ENCODE measurements around the gene KRTAP10-9.
"Not testable (repeated sequence)": the region's sequence is repeated elsewhere in the genome, so short reads cannot be mapped to it uniquely, and the experiment has no call there.

KRTAP10-9 gene

DNA sequence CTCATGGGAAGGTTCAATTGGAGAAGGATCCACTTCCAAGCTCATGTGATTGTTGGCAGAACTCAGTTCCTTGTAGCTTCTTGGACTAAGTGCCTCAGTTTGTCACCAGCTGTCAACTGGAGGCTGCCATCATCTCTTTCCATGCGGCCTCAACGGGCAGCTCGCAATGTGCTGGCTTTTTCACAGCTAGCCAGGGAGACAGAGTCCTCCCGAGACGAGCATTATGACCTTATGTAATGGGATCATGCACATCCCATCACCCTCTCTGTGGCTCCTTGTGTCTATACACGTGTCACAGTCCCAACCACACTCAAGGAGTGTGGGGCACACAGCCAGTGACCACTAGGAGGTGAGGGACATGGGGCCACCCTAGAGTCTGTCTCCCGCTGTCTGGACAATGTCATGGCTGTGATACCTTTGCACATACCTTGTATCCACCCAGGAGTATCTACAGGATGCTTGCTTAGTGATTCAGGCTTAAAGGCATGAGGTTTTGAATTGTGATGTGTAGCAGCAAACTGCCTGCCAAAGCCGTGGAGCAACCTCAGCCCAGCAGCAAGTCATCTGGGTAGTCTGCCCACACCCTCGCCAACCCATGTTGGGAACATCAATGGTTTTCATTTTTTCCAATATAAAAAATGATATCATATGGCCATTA lies 30.7 kb upstream of the KRTAP10-9 start:
- no peak for DNase-seq

DNA sequence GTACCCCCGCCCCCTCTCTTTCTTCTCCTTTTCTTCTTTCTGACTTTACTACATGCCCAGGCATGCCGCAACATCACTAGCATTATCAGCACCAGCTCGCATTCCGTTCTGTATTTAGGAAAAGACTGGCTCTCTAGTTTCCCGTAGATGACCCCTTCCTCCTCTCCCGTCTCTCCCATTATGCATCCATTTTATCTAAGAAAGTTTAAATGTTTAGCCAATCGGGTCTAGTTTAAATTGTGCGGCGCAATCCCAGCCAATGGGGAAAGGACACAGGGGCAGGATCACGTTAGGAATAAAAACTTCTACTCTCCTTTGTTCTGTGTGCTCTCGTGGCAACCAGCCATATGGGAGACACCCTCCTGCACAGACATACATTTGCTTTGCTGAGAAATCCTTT lies 28.8 kb upstream of the KRTAP10-9 start:
- DNase-seq = no peak

DNA sequence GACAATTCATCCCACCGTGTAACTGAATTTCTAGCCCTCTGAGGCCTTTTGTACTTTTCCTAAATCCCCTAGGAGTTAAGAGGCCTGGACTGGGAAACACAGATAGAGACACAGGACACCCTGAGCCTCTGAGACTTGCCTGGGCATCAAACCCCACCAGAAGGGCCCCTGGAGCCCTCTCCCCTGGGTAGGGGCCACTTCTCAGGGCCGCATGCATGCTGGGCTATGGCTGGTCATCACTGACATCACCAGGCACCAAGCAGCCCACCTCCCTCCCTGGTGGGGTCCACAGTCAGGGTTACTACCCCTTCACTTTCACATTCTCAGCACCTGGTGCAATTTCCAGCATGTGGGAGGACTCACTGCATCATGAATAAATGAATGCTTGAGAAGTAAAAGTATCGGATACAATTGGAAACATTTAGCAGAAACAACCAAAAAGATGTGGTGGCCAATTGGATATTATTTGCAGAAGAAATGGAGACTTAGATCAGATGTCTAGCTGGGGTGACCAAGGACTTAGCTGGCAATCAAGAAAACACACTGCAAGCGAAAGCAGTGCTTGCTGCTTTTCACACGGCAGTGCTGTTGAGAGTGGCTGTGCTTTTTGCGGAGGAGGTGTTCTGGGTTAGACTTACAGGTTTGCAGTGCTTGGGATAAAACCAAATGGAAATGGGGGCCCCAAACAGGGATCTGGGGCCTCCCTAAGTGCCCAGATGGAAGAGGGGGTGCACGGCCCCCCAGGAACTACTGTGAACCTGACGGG lies 27.4 kb upstream of the KRTAP10-9 start:
- no peak for DNase-seq

DNA sequence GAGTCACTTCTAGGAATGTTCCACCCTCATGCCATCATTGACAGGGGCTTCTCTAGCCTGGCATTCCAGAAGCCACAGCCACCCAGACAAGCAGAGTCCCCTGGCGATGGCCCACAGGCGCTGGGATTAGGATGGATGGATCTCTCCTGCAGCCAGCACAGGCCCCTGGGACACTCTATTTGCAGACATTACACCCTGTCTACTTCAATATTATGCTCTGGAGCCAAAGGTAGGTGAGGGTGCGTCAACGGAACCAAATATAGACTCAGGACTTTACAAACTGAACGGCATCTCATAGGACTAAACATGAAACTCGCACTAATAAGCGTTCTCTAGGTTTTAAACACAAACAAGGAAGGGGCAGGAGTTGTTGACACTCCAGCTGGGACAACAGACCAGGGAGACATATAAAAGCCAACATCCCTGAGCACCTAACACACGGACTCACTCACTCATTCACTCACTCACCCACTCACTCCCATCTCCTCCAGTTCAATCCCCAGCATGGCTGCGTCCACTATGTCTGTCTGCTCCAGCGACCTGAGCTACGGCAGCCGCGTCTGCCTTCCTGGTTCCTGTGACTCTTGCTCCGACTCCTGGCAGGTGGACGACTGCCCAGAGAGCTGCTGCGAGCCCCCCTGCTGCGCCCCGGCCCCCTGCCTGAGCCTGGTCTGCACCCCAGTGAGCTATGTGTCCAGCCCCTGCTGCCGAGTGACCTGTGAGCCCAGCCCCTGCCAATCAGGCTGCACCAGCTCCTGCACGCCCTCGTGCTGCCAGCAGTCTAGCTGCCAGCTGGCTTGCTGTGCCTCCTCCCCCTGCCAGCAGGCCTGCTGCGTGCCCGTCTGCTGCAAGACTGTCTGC lies 26.5 kb upstream of the KRTAP10-9 start, which contains the start of gene KRTAP10-7:
KRTAP10-7 (plus strand) TSS at position 480 of the 861 bp plus-strand sequence; CDS start at position 505, 25 bp downstream.
- not testable (repeated sequence) for DNase-seq

DNA sequence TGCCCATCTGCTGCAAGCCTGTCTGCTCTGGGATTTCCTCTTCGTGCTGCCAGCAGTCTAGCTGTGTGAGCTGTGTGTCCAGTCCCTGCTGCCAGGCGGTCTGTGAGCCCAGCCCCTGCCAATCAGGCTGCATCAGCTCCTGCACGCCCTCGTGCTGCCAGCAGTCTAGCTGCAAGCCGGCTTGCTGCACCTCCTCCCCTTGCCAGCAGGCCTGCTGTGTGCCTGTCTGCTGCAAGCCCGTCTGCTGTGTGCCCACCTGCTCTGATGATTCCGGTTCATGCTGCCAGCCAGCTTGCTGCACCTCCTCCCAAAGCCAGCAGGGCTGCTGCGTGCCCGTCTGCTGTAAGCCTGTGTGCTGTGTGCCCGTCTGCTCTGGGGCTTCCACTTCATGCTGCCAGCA lies 25.8 kb upstream of the KRTAP10-9 start:
- not testable (repeated sequence) for DNase-seq

DNA sequence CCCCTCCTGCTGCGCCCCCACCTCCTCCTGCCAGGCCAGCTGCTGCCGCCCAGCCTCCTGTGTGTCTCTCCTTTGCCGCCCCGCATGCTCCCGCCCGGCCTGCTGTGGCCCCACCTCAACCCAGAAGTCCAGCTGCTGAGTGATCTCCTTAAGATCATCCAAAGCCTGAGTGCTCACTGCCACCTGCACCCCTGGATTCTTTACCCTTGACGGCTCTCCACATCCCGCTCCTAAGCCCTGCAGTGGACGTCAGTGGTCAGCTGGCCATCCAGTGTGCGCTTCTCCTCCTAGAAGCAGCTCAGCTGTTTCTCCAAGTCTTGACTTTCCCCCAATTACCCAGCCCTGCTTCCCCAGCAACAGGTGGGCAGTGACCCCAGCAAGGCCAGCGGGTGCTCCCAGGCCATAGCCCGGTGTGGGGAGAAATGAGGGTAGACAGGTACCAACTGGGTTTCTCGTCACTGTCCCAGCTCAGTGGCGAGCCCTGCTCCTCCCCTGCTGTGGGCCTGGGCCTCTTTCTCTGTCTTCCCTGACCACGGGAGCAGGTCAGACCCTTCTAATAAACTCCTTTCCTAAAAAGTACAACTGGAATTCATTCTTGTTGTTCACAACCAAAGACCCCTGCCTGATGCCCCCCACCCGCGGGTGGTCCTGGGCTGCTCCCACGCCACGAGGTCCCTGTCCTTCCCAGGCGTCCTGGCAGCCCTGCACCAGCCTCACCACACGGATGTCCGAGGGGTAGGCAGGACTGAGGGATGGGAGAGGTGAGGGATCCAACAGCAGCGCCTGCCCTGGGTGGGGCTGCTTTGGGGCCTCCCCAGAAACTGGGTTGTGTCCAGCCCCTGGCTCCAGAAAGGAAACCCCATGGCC lies 25.1 kb upstream of the KRTAP10-9 start:
- no peak for DNase-seq

DNA sequence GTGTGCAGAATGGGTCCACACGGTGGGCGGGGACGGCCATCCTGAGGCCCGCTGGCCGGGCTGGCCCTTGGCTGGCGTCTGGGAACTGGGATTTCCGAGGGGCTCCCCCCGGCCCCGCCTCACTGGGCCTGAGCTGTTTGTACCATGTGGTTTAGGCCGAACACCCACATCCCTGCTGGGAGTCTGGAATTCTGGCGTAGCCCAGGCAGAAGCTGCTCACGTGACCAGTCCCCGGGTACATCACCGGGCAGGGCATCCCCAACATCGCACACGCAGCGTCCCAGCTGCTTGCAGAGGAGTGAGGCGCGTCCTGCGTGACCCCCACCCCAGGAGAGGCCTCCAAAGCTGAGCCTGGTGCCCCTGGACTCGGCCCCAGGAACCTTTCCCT lies 24.4 kb upstream of the KRTAP10-9 start:
- DNase-seq = no peak

DNA sequence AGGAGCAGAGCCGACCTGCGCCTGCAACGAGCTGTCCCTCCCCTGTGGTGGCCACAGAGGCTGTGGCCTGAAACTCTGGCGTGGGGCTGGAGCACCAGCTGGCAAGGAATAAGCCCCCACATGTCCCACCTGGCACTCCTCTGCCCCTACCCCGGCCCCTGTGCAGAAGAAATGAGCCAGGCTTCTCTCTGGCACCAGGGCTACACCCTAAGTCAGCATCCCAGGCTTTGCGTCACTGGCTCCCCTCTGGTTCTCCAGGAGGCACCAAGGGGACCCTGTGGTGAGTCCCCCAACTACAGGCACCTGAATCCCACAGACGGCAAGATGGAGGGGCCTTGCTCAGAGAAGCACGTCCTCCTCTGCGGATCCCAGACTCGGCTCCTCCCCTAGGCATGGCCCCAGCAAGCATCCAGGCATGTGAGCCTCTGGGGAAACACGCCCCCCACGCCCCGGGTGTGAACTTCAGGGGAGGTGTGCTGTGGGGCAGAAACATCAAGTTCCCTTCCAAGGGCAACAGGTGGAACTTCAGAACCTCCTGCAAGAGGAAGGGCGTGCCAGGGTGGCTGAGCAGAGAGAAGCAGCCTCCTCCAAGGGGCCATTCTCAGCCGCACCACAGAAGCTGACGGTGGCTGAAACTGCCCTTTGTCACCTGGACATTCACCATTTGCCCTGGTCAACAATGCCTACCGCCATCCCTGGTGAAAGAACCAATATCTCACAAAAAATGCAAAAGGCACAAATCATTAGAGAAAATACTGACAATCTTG lies 23.6 kb upstream of the KRTAP10-9 start:
- DNase-seq = no peak

DNA sequence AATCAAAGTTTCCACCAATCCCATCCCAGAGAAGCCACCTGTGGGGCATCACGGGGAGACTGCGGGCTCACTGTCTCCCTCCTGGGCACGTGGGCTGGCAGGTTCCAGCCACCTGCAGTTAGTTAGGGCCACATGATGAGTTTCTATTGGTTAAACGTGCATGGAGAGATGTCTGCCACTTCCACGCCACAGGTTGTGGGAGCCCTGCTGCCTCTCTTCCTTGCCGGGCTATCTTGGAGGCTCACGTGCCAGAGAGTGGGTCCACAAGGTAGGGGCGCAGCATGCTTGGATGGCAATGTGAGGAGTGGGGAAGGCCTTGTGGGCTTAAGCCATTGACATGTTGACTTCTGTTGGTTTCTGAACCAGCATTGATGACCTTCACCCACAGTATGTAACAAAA lies 23.0 kb upstream of the KRTAP10-9 start:
- DNase-seq = no peak

DNA sequence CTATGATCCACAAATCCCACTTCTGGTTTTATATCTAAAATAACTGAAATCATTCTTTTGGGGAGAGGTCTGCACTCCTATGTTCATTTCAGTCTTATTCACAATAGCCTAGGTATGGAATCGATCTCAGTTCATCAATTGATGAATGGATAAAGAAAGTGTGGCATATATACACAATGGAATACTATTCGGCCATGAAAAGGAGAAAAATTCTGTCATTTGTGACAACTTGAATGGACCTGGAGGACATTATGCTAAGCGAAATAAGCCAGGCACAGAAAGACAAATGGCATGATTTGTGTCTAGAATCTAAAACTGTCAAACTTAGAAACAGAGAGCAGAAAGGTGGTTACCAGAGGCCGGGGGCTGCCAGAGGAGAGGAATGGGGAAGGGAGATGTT lies 20.4 kb upstream of the KRTAP10-9 start:
- no peak for DNase-seq

DNA sequence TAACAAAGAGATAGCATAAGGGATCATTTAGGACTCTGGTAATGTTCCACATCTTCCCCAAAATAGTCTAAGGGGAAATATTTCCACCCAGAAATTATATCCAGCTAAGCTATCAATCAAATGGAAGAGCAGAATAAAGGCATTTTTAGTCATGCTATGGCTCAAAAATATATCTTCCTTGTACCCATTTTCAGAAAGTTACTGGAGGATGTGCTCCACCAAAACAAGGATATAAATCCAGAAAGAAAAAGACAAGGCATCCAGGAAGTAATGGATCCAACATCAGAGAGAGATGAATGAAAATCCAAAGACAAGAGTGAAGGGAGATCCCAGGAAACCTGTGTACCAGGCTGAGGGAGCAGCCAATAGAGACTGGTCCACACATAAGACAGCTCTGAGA lies 17.7 kb upstream of the KRTAP10-9 start:
- DNase-seq = no peak

DNA sequence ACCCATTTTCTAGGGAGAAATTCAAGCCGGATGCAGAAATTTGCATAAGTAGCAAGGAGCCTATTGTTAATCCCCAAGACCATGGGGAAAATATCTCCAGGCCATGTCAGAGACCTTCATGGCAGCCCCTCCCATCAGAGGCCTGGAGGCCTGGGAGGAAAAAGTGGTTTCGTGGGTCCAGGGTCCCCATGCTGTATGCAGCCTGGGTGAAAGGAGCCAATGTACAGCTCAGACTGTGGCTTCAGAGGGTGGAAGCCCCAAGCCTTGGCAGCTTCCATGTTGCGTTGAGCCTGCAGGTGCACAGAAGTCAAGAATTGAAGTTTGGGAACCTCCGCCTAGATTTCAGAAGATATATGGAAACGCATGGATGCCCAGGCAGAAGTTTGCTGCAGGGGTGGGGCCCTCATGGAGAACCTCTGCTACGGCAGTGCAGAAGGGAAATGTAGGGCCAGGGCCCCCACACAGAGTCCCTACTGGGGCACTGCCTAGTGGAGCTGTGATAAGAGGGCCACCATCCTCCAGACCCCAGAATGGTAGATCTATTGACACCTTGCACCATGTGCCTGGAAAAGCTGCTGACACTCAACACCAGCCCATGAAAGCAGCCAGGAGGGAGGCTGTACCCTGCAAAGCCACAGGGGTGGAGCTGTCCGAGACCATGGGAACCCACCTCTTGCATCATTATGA lies 16.6 kb upstream of the KRTAP10-9 start:
- DNase-seq = not testable (repeated sequence)

DNA sequence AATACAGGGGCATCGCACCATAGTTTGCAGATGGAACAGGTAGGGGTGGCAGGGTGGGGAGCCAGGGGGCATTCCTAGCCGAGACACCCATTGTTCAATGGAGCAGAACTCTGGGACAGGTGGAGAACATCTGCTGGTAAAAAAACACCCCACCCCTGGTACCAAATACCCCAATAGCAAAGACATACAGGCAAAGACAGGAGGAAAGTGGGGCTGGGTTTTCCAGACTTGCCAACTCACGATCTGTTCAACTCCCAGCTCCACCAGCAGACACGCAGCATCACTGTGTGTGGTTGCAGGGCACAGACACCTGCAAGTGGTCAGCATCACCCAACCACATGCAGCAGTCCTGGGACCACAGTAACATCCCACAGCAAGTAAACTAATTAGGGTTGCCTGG lies 15.3 kb upstream of the KRTAP10-9 start:
- DNase-seq = no peak

DNA sequence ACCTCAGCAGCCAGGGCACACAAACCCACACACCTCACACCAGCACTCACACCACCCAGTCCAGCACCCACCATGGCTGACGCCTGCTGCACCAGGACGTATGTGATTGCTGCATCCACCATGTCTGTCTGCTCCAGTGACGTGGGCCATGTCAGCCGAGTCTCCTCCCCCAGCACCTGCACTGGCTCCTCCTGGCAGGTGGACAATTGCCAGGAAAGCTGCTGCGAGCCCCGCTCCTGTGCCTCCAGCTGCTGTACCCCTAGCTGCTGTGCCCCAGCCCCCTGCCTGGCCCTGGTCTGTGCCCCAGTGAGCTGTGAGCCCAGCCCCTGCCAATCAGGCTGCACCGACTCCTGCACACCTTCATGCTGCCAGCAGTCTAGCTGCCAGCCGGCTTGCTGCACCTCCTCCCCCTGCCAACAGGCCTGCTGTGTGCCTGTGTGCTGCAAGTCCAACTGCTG lies 14.8 kb upstream of the KRTAP10-9 start, which contains the start of gene KRTAP10-8:
KRTAP10-8 (plus strand) TSS at position 51 of the 458 bp plus-strand sequence; CDS start at position 73, 22 bp downstream.
- DNase-seq = no peak

DNA sequence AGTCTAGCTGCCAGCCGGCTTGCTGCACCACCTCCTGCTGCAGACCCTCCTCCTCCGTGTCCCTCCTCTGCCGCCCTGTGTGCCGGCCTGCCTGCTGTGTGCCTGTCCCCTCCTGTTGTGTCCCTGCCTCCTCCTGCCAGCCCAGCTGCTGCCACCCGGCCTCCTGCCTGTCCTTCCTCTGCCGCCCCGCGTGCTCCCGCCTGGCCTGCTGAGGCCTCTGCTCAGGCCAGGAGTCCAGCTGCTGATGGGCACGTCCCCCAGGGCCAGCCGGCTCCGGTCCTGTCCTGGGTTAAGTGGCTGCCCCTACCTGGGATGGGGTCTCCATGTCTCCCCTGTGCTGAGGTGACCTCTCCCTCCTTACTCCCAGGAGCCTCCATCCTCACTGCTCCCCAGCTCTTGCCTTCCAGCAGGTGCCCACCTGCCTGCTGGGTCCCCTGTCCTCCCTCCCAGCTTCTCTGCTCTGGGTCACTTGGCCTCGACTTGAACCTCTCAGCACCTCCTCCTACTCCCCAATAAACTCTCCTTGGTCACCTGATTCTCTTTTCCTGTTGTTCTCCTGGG lies 14.1 kb upstream of the KRTAP10-9 start:
- no peak for DNase-seq

DNA sequence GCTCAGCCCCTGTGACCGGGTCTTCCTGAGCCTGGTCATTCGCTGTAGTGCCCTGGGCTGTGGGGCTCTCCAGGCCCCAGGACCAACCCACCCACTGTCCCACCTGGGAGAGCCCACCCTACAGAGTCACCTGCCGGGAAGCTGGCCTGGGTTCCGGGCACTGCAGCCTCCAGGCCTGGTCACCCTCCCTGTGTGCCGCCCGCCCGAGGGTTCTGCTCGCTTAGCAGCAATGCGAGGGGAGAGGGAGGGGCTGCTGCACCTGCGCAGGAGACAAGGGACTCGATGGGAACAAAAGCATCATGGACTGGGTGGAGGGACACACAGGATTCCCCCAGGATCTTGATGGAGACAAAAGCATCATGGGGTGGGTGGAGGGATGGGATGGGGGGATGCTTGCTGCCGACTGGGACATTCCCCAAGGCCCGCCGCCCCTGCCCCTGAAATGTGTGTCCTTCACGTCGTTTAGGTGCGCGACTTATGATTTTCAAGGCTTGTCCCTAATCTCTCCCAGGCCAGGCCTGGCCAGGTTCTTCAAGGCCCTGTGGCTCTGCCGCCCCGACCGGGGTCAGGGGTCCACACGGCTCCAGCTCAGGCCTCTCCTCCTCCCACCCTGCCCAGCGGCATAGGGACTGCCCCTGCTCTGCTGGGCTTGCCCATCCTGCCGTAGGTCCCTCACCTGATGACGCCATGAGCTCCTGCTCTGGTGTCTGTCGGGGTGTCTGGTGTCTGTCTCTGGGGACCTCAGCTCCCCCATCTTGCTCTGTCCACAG lies 13.3 kb upstream of the KRTAP10-9 start:
- DNase-seq = no peak

DNA sequence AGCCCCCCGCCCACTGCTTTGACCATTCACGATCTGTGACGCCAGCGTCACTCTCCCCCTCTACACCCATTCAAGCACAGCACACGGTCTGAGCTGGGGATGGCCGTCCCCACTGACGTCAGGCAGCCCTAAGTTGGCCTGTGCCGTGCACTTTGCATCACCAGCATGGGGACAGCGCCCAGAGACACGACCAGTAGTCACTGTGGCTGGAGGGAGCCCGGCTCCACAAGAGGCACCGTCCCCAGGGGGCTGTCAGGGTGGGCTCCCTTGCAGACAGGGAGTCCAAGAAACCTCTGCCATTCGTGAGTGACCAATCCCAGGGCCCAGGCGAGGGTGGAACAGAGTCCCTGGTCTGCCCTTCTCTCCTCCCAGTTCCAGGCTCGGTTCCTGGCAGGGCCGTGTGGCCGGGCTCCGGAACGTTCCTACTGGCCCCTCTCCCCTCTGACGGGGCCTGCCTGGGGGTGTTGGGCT lies 12.7 kb upstream of the KRTAP10-9 start:
- DNase-seq = no peak

DNA sequence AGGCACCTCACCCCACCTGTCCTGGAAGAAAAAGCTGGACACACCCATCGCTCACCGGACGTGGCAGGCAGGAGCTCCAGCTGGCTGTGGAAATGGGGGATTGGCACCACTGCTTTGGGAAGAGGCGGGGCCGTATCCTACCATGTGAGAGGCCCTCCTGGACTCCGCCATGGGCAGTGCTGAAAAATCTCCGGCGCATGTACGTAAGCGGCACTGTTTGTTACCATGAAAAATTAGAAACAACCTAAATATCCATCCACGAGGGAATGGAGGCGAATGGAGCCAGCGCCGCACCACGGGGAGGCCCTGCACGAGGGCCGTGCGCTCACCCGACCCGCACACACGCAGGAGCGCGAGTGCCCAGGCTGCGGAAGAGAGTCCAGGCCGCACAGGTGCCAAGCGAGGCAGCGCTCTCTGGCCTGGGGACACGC lies 11.9 kb upstream of the KRTAP10-9 start:
- DNase-seq = no peak

DNA sequence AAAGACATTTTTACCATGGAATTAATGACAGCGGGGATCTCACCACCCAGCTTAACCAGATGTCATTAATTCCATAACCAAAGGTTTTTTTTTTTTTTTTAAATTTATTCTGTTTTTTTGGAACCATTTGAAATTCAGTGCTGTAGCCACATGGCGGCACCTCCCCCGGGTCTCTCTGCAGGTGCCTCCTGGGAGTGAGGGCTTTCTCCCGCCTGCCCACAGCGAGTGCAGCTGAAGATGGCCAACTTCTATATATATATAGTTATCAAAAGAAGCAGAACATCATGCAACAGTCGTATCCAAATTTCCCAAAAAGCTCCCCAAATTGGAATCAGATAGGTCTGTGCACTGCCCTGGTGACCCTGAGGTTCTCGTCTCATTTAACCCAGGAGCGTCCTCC lies 11.4 kb upstream of the KRTAP10-9 start:
- DNase-seq = no peak

All from NCI-H1930 (cell line).